ENCODE results near the gene KIF25. TPM values are rescaled to one million over a fixed set of nuclear protein-coding genes. Genes with fewer than 3 reads are reported as not detected.

Gene KIF25
- polyA plus RNA-seq, 1 donor from 2014 or later = not detected

GRCh38 chr6:168030218-168030746 is 32.8 kb downstream of the KIF25 start:
- Histone ChIP-seq H3K79me2 (replicated peaks; ENCODE audit: insufficient read depth, low read length) (no peaks in the 10 kb centered on the region), H3K27me3 (ENCODE audit: insufficient read depth, low read depth, low read length) (no peaks in the 10 kb centered on the region), H3F3A (ENCODE audit: insufficient read depth, low read length, poor library complexity, severe bottlenecking) (no peaks in the 10 kb centered on the region), H3K4me2 (ENCODE audit: low read length) (no peak overlapping the region), H3K9me3 (ENCODE audit: low read length) (no peaks in the 10 kb centered on the region), H3K36me3 (ENCODE audit: insufficient read depth, low read length) (no peaks in the 10 kb centered on the region), H4K20me1 (ENCODE audit: insufficient read depth) (no peaks in the 10 kb centered on the region), H3K9me2 (ENCODE audit: insufficient read depth, low read length) (no peaks in the 10 kb centered on the region), H3K9ac (ENCODE audit: low read length) (no peak overlapping the region), H3K27ac (ENCODE audit: low read length) (no peak overlapping the region), H2AFZ (ENCODE audit: low read depth, low read length) (no peak overlapping the region), H3K4me3 (ENCODE audit: low read length) (no peak overlapping the region)
- TF ChIP-seq MXI1 (conservative IDR thresholded peaks at IDR 0.05; ENCODE audit: poor library complexity, severe bottlenecking) (no peak), RAD21 (conservative IDR thresholded peaks at IDR 0.05) (no peak), EP300 (conservative IDR thresholded peaks at IDR 0.05; ENCODE audit: poor library complexity, severe bottlenecking) (no peak), SMC3 (conservative IDR thresholded peaks at IDR 0.05; ENCODE audit: poor library complexity) (no peak), TAF1 (IDR thresholded peaks at IDR 0.05; ENCODE audit: low read depth) (no peak)

DNA sequence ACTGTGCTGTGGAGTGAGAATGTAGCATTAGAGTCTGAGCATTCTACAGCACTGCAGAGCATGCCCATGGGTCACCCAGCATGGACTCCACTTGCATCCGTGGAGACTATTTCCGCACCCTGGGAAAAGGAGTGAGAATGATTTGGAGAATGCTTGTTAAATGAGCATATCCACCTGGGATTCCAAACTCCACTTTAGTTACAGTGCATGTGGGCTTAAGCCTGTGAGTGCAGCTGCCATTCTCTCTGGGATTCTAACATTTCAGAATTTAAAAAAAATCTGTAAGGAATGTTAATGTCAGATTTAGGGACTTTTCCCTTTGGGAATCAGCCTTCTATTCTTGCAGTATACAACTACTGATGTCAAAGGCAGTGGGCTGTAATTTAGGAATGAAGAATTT is 33.4 kb downstream of the KIF25 start:
- H3K4me2 ChIP-seq (ENCODE audit: low read length) = no peak overlapping the region
- no peaks in the 10 kb centered on the region for H3F3A ChIP-seq (ENCODE audit: insufficient read depth, low read length, poor library complexity, severe bottlenecking)
- H3K9me3 ChIP-seq (ENCODE audit: low read length) = no peaks in the 10 kb centered on the region
- H3K79me2 ChIP-seq (replicated peaks; ENCODE audit: insufficient read depth, low read length) = no peaks in the 10 kb centered on the region
- no peaks in the 10 kb centered on the region for H3K9me2 ChIP-seq (ENCODE audit: insufficient read depth, low read length)
- no peaks in the 10 kb centered on the region for H3K27me3 ChIP-seq (ENCODE audit: insufficient read depth, low read depth, low read length)
- H3K36me3 ChIP-seq (ENCODE audit: insufficient read depth, low read length) = no peaks in the 10 kb centered on the region
- no peak overlapping the region for H2AFZ ChIP-seq (ENCODE audit: low read depth, low read length)
- no peak overlapping the region for H3K9ac ChIP-seq (ENCODE audit: low read length)
- no peaks in the 10 kb centered on the region for H4K20me1 ChIP-seq (ENCODE audit: insufficient read depth)
- no peak overlapping the region for H3K4me3 ChIP-seq (ENCODE audit: low read length)
- no peak overlapping the region for H3K27ac ChIP-seq (ENCODE audit: low read length)
- TF ChIP-seq EZH2 (IDR thresholded peaks at IDR 0.05; ENCODE audit: borderline replicate concordance, insufficient read depth, low read length, poor library complexity, severe bottlenecking) (no peak), EP300 (conservative IDR thresholded peaks at IDR 0.05; ENCODE audit: poor library complexity, severe bottlenecking) (no peak), POLR2AphosphoS5 (IDR thresholded peaks at IDR 0.05) (no peak), TAF1 (IDR thresholded peaks at IDR 0.05; ENCODE audit: low read depth) (no peak)

DNA sequence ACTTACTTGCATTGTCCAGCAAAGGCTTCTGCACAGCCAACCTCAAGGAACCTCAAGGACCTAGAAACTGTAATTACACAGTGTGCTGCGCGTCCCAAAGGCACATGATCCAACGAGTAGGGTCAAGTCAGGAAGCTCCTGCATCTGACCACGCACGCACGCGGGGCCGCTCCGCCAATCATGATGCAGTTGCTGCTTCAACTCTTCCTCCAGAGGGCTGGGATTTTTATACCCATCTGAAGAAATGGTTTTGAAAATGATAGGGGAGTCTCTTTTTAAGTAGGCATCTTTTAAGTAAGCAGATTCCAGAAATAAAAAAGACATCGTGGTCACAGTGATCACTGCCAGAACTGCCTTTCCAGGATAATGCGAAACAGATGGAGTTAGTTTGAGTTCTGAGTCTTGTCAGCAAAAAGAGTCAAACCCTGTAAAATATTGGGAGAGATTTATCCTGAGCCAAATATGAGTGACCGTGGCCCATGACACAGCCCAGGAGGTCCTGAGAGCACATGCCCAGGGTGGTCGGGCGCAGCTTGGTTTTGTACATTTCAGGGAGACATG is 34.0 kb downstream of the KIF25 start:
- Histone ChIP-seq H3K27me3 (ENCODE audit: insufficient read depth, low read depth, low read length) (no peaks in the 10 kb centered on the region), H3K4me2 (ENCODE audit: low read length) (no peak overlapping the region), H3K79me2 (replicated peaks; ENCODE audit: insufficient read depth, low read length) (no peaks in the 10 kb centered on the region), H2AFZ (ENCODE audit: low read depth, low read length) (no peak overlapping the region), H3K4me3 (ENCODE audit: low read length) (no peak overlapping the region), H3K9me3 (ENCODE audit: low read length) (no peaks in the 10 kb centered on the region), H3K36me3 (ENCODE audit: insufficient read depth, low read length) (no peaks in the 10 kb centered on the region), H4K20me1 (ENCODE audit: insufficient read depth) (no peaks in the 10 kb centered on the region), H3K27ac (ENCODE audit: low read length) (no peak overlapping the region), H3K9me2 (ENCODE audit: insufficient read depth, low read length) (no peaks in the 10 kb centered on the region), H3F3A (ENCODE audit: insufficient read depth, low read length, poor library complexity, severe bottlenecking) (no peaks in the 10 kb centered on the region), H3K9ac (ENCODE audit: low read length) (no peak overlapping the region)
- TF ChIP-seq, protein P1, sequence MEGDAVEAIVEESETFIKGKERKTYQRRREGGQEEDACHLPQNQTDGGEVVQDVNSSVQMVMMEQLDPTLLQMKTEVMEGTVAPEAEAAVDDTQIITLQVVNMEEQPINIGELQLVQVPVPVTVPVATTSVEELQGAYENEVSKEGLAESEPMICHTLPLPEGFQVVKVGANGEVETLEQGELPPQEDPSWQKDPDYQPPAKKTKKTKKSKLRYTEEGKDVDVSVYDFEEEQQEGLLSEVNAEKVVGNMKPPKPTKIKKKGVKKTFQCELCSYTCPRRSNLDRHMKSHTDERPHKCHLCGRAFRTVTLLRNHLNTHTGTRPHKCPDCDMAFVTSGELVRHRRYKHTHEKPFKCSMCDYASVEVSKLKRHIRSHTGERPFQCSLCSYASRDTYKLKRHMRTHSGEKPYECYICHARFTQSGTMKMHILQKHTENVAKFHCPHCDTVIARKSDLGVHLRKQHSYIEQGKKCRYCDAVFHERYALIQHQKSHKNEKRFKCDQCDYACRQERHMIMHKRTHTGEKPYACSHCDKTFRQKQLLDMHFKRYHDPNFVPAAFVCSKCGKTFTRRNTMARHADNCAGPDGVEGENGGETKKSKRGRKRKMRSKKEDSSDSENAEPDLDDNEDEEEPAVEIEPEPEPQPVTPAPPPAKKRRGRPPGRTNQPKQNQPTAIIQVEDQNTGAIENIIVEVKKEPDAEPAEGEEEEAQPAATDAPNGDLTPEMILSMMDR (IDR thresholded peaks at IDR 0.05; ENCODE audit: poor library complexity, severe bottlenecking) = no peak
- no peak for TF ChIP-seq POLR2AphosphoS5 (IDR thresholded peaks at IDR 0.05)
- TF ChIP-seq RAD21 (conservative IDR thresholded peaks at IDR 0.05) = no peak
- no peak for TF ChIP-seq EZH2 (IDR thresholded peaks at IDR 0.05; ENCODE audit: borderline replicate concordance, insufficient read depth, low read length, poor library complexity, severe bottlenecking)
- no peak for TF ChIP-seq TAF1 (IDR thresholded peaks at IDR 0.05; ENCODE audit: low read depth)
- no peak for TF ChIP-seq REST (IDR thresholded peaks at IDR 0.05; ENCODE audit: borderline replicate concordance)
- TF ChIP-seq MXI1 (conservative IDR thresholded peaks at IDR 0.05; ENCODE audit: poor library complexity, severe bottlenecking) = no peak
- no peak for TF ChIP-seq EP300 (conservative IDR thresholded peaks at IDR 0.05; ENCODE audit: poor library complexity, severe bottlenecking)
- TF ChIP-seq SMC3 (conservative IDR thresholded peaks at IDR 0.05; ENCODE audit: poor library complexity) = no peak
